ENCODE results near the gene C15orf39. TPM values are rescaled to one million over a fixed set of nuclear protein-coding genes. Genes with fewer than 3 reads are reported as not detected.

C15orf39 gene
- total RNA-seq, 6 experiments from 2014 or later = 3.6 to 9.4 (median 5.8) TPM

- Histone ChIP-seq H3K4me1 (peaks cover 0 to 22% (median 2%) of the 10 kb centered on the region in 4 donors), H3K27ac (no peak overlapping the region)
- 51% methylated on average over 3 of the region's 3 CpGs for WGBS (ENCODE audit: insufficient coverage, low coverage, low lambda C conversion rate, missing lambda C conversion rate)
Observed at GRCh38 chr15:75205064-75205395, 3.3 kb downstream of the C15orf39 start.

GRCh38 chr15:75206006-75206405, 4.3 kb downstream of the C15orf39 start:
- H3K4me1 ChIP-seq = peaks cover 0 to 19% (median 1%) of the 10 kb centered on the region in 4 donors
- no peaks in the 10 kb centered on the region for H3K9me3 ChIP-seq
- DNase-seq (no peak), ATAC-seq (no peak)
- no peaks in the 10 kb centered on the region for H3K27me3 ChIP-seq
- no CpG with 5 or more reads among the region's 11 CpGs for WGBS (ENCODE audit: insufficient coverage, low coverage, low lambda C conversion rate, missing lambda C conversion rate)
- H3K36me3 ChIP-seq = peaks cover 0 to 9% (median 1%) of the 10 kb centered on the region in 4 donors
- intact Hi-C loops (cut with DNase I) = loop anchor here in 1 of 2 donors (5.0 kb wide), 1 partner anchor 179 kb away; no protein-coding TSS in a partner anchor
- H3K27ac ChIP-seq = no peak overlapping the region
- TF ChIP-seq POLR2A (IDR thresholded peaks at IDR 0.05) = no peak
- TF ChIP-seq CTCF (IDR thresholded peaks at IDR 0.05) = no peak
- H3K4me3 ChIP-seq = no peak overlapping the region

More at GRCh38 chr15:75205064-75205395, 3.3 kb downstream of the C15orf39 start:
- TF ChIP-seq CTCF (IDR thresholded peaks at IDR 0.05) = no peak
- no peak for TF ChIP-seq POLR2A (IDR thresholded peaks at IDR 0.05)
- Histone ChIP-seq H3K36me3 (peaks cover 0 to 6% (median 0%) of the 10 kb centered on the region in 4 donors), H3K9me3 (no peaks in the 10 kb centered on the region), H3K4me3 (no peak overlapping the region), H3K27me3 (no peaks in the 10 kb centered on the region)
- intact Hi-C loops (cut with DNase I) = loop anchor here (2.0 to 5.0 kb wide), 2 partner anchors 174 to 178 kb away; no protein-coding TSS in a partner anchor
- DNase-seq (no peak), ATAC-seq (no peak)

GRCh38 chr15:75206803-75207617, 5.3 kb downstream of the C15orf39 start:
- Histone ChIP-seq H3K27me3 (no peaks in the 10 kb centered on the region), H3K36me3 (peaks cover 0 to 14% (median 8%) of the 10 kb centered on the region in 4 donors), H3K9me3 (no peaks in the 10 kb centered on the region), H3K27ac (no peak overlapping the region), H3K4me3 (no peak overlapping the region), H3K4me1 (peaks cover 0 to 16% (median 0%) of the 10 kb centered on the region in 4 donors)
- ATAC-seq (no peak), DNase-seq (no peak)
- intact Hi-C loops (cut with DNase I) = loop anchor here in 1 of 2 donors (5.0 kb wide), 1 partner anchor 180 kb away; no protein-coding TSS in a partner anchor
- 76% methylated on average over 8 of the region's 19 CpGs for WGBS (ENCODE audit: insufficient coverage, low coverage, low lambda C conversion rate, missing lambda C conversion rate)
- TF ChIP-seq POLR2A (IDR thresholded peaks at IDR 0.05) (no peak), CTCF (IDR thresholded peaks at IDR 0.05) (no peak)

- intact Hi-C loops (cut with DNase I) = loop anchor here in 1 of 2 donors (5.0 kb wide), 1 partner anchor 181 kb away; no protein-coding TSS in a partner anchor
- 83% methylated on average over 6 of the region's 20 CpGs for WGBS (ENCODE audit: insufficient coverage, low coverage, low lambda C conversion rate, missing lambda C conversion rate)
- H3K4me3 ChIP-seq = no peak overlapping the region
- peaks cover 0 to 12% (median 0%) of the 10 kb centered on the region in 4 donors for H3K4me1 ChIP-seq
- TF ChIP-seq POLR2A (IDR thresholded peaks at IDR 0.05) (no peak), CTCF (IDR thresholded peaks at IDR 0.05) (no peak)
- H3K9me3 ChIP-seq = no peaks in the 10 kb centered on the region
- H3K36me3 ChIP-seq = peaks cover 0 to 14% (median 9%) of the 10 kb centered on the region in 4 donors
- H3K27me3 ChIP-seq = no peaks in the 10 kb centered on the region
- ATAC-seq (no peak), DNase-seq (no peak)
- no peak overlapping the region for H3K27ac ChIP-seq
Observed at GRCh38 chr15:75207618-75208500, 6.2 kb downstream of the C15orf39 start.
